MCF 10A (cell line): ENCODE data around the gene IL17A. TPM values are rescaled to one million over a fixed set of nuclear protein-coding genes. Genes with fewer than 3 reads are reported as not detected.
A peak's percentile ranks its signal among the peaks of the same experiment; 100 is the strongest.

Source experiments
- Bru-seq: library from RNA; stranded (reverse); fragments of 400-500 nt; gene quantifications from one replicate; lab custom pipeline; 2021; lab: Mats Ljungman, UMichigan
- BruChase-seq, 2 experiments: library from RNA; stranded (reverse); fragments of 400-500 nt; gene quantifications; one replicate each; lab custom pipeline; 2021; lab: Mats Ljungman, UMichigan
- BruUV-seq: library from RNA; stranded (reverse); fragments of 400-500 nt; replicated peaks from 2 replicates; lab custom pipeline; 2021; lab: Mats Ljungman, UMichigan
- CTCF ChIA-PET: fragments of 300-600 bp; sonication (Branson Sonifier 250); formaldehyde crosslinking; extraction: SDS; loops from one replicate; lab custom pipeline; 2021; ENCODE audit warnings: antibody characterized with exemption, inconsistent platforms; lab: Yijun Ruan, JAX
- POLR2A ChIA-PET: fragments of 300-600, 350-650 bp; sonication (Branson Sonifier 250); formaldehyde crosslinking; extraction: SDS; loops from one replicate; lab custom pipeline; 2020; ENCODE audit warnings: antibody characterized with exemption, inconsistent platforms; lab: Yijun Ruan, JAX
- DNase-seq: peaks from one replicate; pipeline ENCODE4 v3.0.0-alpha.2; 2018; ENCODE audit not compliant: unreplicated experiment
- H3K27ac Mint-ChIP-seq: one replicate; pipeline ENCODE4 v1.8.0; 2022; ENCODE audit warnings: mild to moderate bottlenecking, low read depth, mixed read lengths; ENCODE audit not compliant: unreplicated experiment
- H3K27me3 Mint-ChIP-seq: one replicate; pipeline ENCODE4 v1.8.0; 2022; ENCODE audit warnings: mixed read lengths; ENCODE audit not compliant: insufficient read depth, unreplicated experiment
- H3K36me3 Mint-ChIP-seq: one replicate; pipeline ENCODE4 v1.8.0; 2022; ENCODE audit warnings: mild to moderate bottlenecking, moderate library complexity, mixed read lengths; ENCODE audit not compliant: insufficient read depth, unreplicated experiment
- H3K4me1 Mint-ChIP-seq: one replicate; pipeline ENCODE4 v1.8.0; 2022; ENCODE audit warnings: mixed read lengths; ENCODE audit not compliant: insufficient read depth, unreplicated experiment
- H3K4me3 Mint-ChIP-seq: one replicate; pipeline ENCODE4 v1.8.0; 2022; ENCODE audit warnings: mild to moderate bottlenecking, moderate library complexity, mixed read lengths; ENCODE audit not compliant: unreplicated experiment
- H3K9me3 Mint-ChIP-seq: one replicate; pipeline ENCODE4 v1.8.0; 2022; ENCODE audit warnings: mixed read lengths; ENCODE audit not compliant: unreplicated experiment
- CTCF ChIP-seq: fragments of 200-600 bp; IDR thresholded peaks from one replicate; pipeline ENCODE4 v1.8.0; 2022; ENCODE audit warnings: antibody characterized with exemption, mild to moderate bottlenecking; ENCODE audit not compliant: unreplicated experiment
- intact Hi-C: fragments of 100-400 bp; cut with micrococcal nuclease; formaldehyde crosslinking; loops from 2 replicates; pipeline ENCODE4 v1.14.1; 2022
- long read RNA-seq: library from polyadenylated mRNA; stranded (forward); transcript quantifications from one replicate; pipeline ENCODE4 v2.0.0, GENCODE V29; 2022
- total RNA-seq: library from RNA; stranded (reverse); gene quantifications from 2 replicates; pipeline ENCODE4 v1.2.3, GENCODE V29; 2022

Gene IL17A
- total RNA-seq (not detected in 2 replicates), Bru-seq, nascent RNA (not detected), BruChase-seq, experiment 1, labeled RNA remaining after a 6-hour chase (not detected), BruChase-seq, experiment 2, labeled RNA remaining after a 2-hour chase (not detected)
- long read RNA-seq: 0 reads

- intact Hi-C loops: no loop called here
- Mint-ChIP-seq H3K4me1 (no peaks in the 10 kb centered on the region), H3K27me3 (peaks cover 35% of the 10 kb centered on the region), H3K9me3 (no peaks in the 10 kb centered on the region), H3K36me3 (no peaks in the 10 kb centered on the region), H3K4me3 (no peak within 1 kb of the TSS), H3K27ac (no peak within 1 kb of the TSS)
- TF ChIP-seq CTCF: no peak
- CTCF ChIA-PET: interaction anchor here (0.5 to 0.8 kb wide), 2 partner anchors 91 to 795 kb away, joined by 3 read pairs; no protein-coding TSS in a partner anchor
- BruUV-seq: no TSS peak
- POLR2A ChIA-PET: no interaction called here
- no peak for DNase-seq
Observed at GRCh38 chr6:52186075-52186474, at the start of gene IL17A. Gene IL17A (plus strand): TSS chr6:52186375. CDS start chr6:52186432, 57 bp downstream.

GRCh38 chr6:52136934-52137467 is 49.2 kb upstream of the IL17A start:
- POLR2A ChIA-PET: interaction anchor here (1.0 kb wide), 1 partner anchor 14 kb away, joined by 3 read pairs; no protein-coding TSS in a partner anchor
- Mint-ChIP-seq H3K27ac (no peak overlapping the region), H3K4me3 (no peak overlapping the region), H3K27me3 (peaks cover 5% of the 10 kb centered on the region), H3K4me1 (no peaks in the 10 kb centered on the region), H3K9me3 (no peaks in the 10 kb centered on the region), H3K36me3 (no peaks in the 10 kb centered on the region)
- BruUV-seq: no TSS peak
- no peak for DNase-seq
- CTCF ChIA-PET: interaction anchor here (0.5 to 0.7 kb wide), 3 partner anchors 10 to 1535 kb away, joined by 3 read pairs; no protein-coding TSS in a partner anchor
- intact Hi-C loops: no loop called here
- TF ChIP-seq CTCF: no peak

- Mint-ChIP-seq H3K4me1 (no peaks in the 10 kb centered on the region), H3K4me3 (no peak overlapping the region), H3K27me3 (peaks cover 18% of the 10 kb centered on the region), H3K36me3 (no peaks in the 10 kb centered on the region), H3K9me3 (no peaks in the 10 kb centered on the region), H3K27ac (no peak overlapping the region)
- intact Hi-C loops: no loop called here
- POLR2A ChIA-PET: no interaction called here
- TF ChIP-seq CTCF: no peak
- CTCF ChIA-PET: interaction anchor here (1.0 kb wide), 1 partner anchor 89 kb away, joined by 3 read pairs; no protein-coding TSS in a partner anchor
- no peak for DNase-seq
- no TSS peak for BruUV-seq
Observed at GRCh38 chr6:52138284-52138683, 47.9 kb upstream of the IL17A start.

GRCh38 chr6:52139985-52140680 is 46.0 kb upstream of the IL17A start:
- DNase-seq: peak; percentile 24
- ChIA-PET CTCF (interaction anchor here (0.6 to 0.9 kb wide), 3 partner anchors 9 to 277 kb away, joined by 3 to 5 read pairs (median 3); no protein-coding TSS in a partner anchor), POLR2A (interaction anchor here (0.5 to 0.6 kb wide), 2 partner anchors 13 to 111 kb away, joined by 3 read pairs; no protein-coding TSS in a partner anchor)
- no peak for TF ChIP-seq CTCF
- no peaks in the 10 kb centered on the region for H3K36me3 Mint-ChIP-seq
- no peak overlapping the region for H3K27ac Mint-ChIP-seq
- H3K9me3 Mint-ChIP-seq: no peaks in the 10 kb centered on the region
- H3K4me3 Mint-ChIP-seq: no peak overlapping the region
- peaks cover 34% of the 10 kb centered on the region for H3K27me3 Mint-ChIP-seq
- no peaks in the 10 kb centered on the region for H3K4me1 Mint-ChIP-seq
- no TSS peak for BruUV-seq
- intact Hi-C loops: no loop called here
